NB4 (cell line): Measurements from ENCODE around the gene SMIM1.

Experiments used
- MYC ChIP-seq: IDR thresholded peaks from 2 replicates; pipeline ENCODE4 v1.6.1; 2011; ENCODE audit warnings: low read depth, low read length
- TF ChIP-seq, protein P1 (sequence below): IDR thresholded peaks from one replicate; pipeline ENCODE4 v1.5.1; 2012; ENCODE audit warnings: low read depth, low read length
- TF ChIP-seq, protein P2 (sequence below): IDR thresholded peaks from 2 replicates; pipeline ENCODE4 v1.6.1; 2011; ENCODE audit warnings: low read depth, low read length

GRCh38 chr1:3790952-3791351 lies 18.4 kb downstream of the SMIM1 start:
- TF ChIP-seq, protein P1, sequence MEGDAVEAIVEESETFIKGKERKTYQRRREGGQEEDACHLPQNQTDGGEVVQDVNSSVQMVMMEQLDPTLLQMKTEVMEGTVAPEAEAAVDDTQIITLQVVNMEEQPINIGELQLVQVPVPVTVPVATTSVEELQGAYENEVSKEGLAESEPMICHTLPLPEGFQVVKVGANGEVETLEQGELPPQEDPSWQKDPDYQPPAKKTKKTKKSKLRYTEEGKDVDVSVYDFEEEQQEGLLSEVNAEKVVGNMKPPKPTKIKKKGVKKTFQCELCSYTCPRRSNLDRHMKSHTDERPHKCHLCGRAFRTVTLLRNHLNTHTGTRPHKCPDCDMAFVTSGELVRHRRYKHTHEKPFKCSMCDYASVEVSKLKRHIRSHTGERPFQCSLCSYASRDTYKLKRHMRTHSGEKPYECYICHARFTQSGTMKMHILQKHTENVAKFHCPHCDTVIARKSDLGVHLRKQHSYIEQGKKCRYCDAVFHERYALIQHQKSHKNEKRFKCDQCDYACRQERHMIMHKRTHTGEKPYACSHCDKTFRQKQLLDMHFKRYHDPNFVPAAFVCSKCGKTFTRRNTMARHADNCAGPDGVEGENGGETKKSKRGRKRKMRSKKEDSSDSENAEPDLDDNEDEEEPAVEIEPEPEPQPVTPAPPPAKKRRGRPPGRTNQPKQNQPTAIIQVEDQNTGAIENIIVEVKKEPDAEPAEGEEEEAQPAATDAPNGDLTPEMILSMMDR, result no peak
- TF ChIP-seq, protein P2, sequence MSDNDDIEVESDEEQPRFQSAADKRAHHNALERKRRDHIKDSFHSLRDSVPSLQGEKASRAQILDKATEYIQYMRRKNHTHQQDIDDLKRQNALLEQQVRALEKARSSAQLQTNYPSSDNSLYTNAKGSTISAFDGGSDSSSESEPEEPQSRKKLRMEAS, result no peak
- no peak for TF ChIP-seq MYC
